GM13976 (cell line): ENCODE data around the gene CHRND.
A peak's percentile ranks its signal among the peaks of the same experiment; 100 is the strongest.
"Not testable (repeated sequence)": the region's sequence is repeated elsewhere in the genome, so short reads cannot be mapped to it uniquely, and the experiment has no call there.

Experiments
- DNase-seq: peaks from one replicate; pipeline ENCODE4 v3.0.0; 2012; ENCODE audit warnings: low spot score
- in situ Hi-C: fragments of 300-500 bp; cut with MboI; formaldehyde crosslinking; loops from one replicate; pipeline ENCODE4 v1.12.0; 2022; ENCODE audit warnings: low sequenced_read_pairs, mixed read lengths, inconsistent platforms; ENCODE audit not compliant: unreplicated experiment
- TF ChIP-seq, protein P1 (sequence below): IDR thresholded peaks from 2 replicates; pipeline ENCODE4 v1.5.1; 2012; ENCODE audit warnings: borderline replicate concordance, mild to moderate bottlenecking; ENCODE audit not compliant: insufficient read depth; ENCODE audit errors: extremely low read depth, missing control alignments, control extremely low read depth

The CHRND gene

DNA sequence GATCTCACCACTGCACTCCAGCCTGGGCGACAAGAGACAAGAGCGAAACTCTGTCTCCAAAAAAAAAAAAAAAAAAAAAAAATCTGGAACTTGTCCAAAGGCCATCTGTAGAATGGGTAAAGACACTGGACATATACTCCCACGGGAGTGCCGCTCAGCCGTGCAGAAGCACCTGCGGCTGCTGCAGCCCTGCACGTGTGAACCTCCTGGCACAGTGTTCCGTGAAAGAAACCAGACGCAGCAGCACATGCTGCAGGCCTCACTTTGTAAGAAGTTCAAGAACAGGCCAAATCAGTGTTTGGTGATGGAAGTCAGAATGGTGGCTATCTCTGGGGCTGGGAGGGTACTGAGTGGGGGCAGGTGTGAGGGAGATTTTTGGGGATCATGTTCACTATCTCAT, 6.5 kb downstream of the CHRND start:
- no peak for DNase-seq
- in situ Hi-C loops: no loop called here
- TF ChIP-seq, protein P1, sequence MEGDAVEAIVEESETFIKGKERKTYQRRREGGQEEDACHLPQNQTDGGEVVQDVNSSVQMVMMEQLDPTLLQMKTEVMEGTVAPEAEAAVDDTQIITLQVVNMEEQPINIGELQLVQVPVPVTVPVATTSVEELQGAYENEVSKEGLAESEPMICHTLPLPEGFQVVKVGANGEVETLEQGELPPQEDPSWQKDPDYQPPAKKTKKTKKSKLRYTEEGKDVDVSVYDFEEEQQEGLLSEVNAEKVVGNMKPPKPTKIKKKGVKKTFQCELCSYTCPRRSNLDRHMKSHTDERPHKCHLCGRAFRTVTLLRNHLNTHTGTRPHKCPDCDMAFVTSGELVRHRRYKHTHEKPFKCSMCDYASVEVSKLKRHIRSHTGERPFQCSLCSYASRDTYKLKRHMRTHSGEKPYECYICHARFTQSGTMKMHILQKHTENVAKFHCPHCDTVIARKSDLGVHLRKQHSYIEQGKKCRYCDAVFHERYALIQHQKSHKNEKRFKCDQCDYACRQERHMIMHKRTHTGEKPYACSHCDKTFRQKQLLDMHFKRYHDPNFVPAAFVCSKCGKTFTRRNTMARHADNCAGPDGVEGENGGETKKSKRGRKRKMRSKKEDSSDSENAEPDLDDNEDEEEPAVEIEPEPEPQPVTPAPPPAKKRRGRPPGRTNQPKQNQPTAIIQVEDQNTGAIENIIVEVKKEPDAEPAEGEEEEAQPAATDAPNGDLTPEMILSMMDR: no peak

DNA sequence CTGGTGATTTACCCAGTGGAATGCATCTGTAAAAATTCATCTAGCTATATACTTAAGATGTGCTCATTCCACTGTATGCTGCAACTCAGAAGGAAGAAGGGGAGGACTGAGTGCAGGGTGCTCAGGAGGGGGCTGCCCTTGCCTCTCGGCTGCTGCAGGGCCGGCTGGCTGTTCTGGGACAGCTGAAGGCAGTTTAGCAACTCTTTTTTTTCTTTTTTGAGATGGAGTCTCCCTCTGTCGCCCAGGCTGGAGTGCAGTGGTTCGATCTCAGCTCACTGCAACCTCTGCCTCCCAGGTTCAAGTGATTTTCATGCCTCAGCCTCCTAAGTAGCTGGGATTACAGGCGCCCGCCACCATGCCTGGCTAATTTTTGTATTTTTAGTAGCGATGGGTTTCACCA, 6.9 kb downstream of the CHRND start:
- in situ Hi-C loops, DNase-seq: not testable (repeated sequence)

DNA sequence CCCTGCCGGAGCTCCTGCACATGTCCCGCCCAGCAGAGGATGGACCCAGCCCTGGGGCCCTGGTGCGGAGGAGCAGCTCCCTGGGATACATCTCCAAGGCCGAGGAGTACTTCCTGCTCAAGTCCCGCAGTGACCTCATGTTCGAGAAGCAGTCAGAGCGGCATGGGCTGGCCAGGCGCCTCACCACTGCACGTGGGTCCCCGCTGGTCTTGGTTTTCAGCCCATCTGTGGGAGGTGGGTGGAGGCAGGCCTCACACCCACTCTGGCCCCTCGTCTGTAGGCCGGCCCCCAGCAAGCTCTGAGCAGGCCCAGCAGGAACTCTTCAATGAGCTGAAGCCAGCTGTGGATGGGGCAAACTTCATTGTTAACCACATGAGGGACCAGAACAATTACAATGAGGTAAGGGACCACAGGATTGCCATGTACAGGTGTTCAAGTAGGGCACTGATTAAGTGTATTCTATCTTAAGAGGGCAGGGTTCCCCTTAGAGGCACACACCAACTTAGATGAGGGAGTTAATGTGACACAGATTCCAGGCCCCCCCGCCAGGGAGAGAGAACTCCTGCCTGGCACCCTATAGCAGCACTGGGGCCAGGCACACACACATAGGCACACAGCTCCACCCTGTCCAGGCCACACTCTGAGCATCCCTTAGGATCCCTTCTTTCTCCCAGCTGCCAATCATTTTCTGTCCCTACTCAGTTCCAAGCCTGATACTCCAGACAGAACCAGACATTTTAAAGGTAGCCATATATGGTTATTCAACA, 8.2 kb downstream of the CHRND start:
- TF ChIP-seq, protein P1: no peak
- in situ Hi-C loops: no loop called here
- DNase-seq: peak; percentile 25

DNA sequence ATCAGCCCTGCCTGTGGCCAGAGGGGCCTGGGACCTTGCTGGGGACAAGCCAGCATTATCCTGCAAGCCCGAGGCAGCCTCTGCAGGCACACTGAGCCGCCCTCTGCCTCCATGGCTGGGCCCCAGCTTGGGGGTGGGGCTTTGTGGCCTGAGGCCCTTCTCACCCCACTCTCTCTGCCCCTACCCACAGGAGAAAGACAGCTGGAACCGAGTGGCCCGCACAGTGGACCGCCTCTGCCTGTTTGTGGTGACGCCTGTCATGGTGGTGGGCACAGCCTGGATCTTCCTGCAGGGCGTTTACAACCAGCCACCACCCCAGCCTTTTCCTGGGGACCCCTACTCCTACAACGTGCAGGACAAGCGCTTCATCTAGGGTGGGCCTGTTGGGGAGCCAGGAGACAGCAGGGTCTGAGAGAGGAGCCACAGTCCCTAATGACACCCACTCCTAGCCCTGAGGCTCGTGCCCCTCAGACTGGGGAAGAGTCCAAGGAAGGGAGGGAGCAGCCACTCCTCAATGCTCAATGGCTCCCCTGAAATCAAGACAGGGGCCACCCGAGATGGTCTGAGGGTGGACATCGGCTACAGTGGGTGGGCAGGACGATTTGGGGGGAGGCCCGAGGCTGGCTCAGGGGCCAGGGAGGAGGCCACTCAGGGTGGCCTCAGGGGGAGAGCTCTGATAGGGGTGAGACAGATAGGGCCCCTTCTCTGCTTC, 9.1 kb downstream of the CHRND start:
- in situ Hi-C loops: no loop called here

DNA sequence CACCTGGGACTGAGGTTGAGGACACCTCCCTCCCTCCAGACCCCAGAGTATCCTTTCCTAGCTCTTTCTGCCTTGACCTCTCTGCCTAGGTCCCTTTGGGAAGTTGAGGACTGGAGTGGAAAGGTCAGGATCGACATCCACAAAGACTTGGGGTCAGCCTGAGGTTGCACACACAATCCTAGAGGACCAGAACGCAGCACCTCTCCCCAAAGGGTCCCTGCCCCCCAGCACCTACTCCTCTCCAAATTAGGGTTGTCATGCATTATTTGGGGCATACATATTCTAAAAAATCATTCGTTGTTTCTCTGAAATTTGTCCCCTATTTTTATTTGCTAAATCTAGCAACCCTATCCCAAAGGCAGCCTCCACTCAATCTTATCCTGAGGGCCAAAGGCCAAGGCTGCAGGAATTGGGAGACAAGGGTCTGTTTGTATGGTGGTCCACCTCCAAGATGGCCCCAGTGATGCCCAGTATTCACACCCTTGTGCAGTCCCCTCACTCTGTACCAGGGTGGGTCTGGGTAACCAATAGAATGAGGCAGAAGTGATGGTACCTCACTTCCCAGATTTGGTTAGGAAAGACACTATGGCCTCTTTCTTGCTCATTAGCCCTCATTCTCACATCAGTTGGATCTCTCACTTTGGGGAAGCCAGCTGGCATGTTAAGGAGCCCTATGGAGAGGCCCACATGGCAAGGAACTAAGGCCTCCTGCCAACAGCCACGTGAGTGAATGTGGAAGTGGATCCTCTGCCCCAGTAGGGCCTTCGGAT, 10.0 kb downstream of the CHRND start:
- TF ChIP-seq, protein P1: no peak
- in situ Hi-C loops: no loop called here
- no peak for DNase-seq

More for the DNA sequence above, 9.1 kb downstream of the CHRND start:
- TF ChIP-seq, protein P1: no peak
- peak; percentile 23 for DNase-seq

DNA sequence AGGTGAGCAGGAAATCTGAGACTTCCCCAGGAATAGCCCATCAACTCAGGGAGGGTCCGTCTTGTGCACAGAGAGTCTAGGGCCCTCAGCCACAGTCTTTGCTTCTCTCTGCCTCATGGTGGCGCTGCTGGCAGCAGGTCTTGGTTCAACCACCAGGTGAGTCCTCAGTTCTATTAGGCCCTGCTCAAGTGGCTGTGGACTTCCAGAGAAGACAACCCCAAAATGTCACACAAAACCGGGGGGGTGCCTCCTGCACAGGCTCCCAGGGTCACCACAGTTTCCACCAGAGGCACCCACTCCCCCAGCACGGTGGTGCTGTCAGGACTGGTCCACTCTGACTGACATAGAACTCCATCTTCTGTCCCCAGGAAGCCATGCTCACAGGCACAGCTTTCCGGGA, 11.1 kb downstream of the CHRND start:
- DNase-seq: peak; percentile 58
- in situ Hi-C loops: no loop called here
- TF ChIP-seq, protein P1: no peak

DNA sequence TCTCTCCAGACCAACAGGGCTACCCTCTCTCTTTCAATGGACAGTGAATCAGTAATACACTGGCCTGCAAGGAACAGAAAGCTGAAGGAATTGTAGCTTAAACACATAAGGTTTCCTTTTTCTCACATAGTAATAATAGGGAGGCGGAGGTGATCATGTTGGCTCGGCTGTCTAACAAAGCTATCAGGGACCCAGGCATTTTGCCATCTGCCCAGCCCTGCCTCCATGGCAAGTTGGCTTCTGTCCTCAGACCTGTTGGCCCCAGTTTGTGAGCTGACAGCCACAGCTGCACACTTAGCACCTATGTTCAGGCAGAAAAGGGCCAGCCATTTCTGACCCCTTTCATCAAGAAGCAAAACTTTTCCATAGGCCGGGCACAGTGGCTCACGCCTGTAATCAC, 11.5 kb downstream of the CHRND start:
- no peak for DNase-seq
- in situ Hi-C loops: no loop called here
- TF ChIP-seq, protein P1: no peak
